GM21367 (cell line): Measurements from ENCODE around the gene AHDC1.

ENCODE experiments used
- ATAC-seq: cut with Tn5 transposase; IDR thresholded peaks from one replicate; pipeline ENCODE4 v1.9.1; 2021; ENCODE audit not compliant: unreplicated experiment

AHDC1 gene

DNA sequence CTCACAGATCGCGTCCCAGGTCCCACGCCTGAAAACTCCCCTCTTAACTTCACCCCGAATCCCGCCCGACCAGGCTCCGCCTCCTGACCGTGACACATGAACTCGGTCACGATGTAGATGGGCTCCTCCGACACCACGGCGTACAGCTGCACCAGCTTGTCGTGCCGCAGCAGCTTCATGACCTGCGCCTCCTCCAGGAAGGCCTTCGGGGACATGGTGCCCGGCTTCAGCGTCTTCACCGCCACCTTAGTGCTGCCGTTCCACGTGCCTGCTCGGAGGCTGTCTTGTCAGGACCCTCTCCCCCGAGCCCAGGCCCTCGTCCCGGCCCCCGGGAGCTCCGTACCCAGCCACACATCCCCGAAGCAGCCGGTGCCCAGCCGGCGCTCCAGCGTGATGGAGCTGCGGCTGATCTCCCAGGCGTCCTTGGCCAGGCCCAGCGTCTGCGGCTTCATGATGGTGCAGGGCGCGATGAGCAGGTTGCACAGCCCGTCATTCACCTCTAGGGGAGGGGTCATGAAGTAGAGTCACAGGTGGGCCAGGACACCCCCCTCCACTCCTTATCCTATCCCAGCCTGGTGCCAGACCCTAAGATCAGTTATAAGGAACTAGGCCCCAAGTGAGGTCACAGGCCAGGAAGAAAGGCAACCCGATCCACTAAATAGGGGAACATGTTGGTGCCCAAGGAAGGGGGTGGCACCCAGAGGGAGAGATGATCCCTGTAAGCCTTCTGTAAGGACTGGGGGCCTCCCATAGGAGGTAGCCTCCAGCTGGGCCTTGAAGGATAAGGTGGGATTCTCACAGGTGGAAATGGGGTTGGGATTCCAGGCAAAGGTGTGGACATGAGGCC, 11.6 kb upstream of the AHDC1 start:
- ATAC-seq, result no peak

DNA sequence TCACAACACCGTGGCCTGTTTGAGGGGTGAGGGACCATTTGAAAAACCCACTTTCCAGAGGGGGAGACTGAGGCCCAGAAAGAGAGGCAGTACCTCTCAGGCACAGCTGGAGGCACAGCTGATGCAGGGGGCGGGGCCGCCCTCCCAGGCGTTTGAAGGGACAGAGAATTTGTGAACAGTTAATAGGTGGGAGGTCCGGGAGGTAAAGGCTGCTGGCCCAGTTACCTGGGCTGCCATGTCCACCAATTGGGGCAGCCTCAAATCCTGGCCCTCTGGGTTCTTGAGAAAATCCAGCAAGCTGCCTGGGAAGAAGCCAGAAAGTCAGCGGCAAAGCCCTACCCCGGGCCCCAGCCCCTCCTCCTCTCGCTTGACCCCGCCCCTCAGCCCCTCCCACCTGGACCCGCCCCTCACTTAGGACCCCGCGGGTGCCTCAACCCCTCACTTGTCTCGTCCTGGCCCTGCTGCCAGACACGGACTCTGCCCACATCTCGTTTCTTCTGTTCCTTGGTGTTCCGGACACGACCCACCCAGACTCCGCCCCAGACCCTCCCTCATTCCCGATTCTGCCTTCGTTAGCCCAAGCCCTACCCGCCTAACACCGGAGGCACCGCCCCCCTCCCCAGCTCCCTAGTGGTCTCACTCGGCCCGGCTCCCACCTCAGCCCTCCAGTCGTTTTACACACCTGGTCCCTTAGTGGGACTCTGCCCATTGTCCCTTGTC, 10.8 kb upstream of the AHDC1 start:
- ATAC-seq, result no peak

DNA sequence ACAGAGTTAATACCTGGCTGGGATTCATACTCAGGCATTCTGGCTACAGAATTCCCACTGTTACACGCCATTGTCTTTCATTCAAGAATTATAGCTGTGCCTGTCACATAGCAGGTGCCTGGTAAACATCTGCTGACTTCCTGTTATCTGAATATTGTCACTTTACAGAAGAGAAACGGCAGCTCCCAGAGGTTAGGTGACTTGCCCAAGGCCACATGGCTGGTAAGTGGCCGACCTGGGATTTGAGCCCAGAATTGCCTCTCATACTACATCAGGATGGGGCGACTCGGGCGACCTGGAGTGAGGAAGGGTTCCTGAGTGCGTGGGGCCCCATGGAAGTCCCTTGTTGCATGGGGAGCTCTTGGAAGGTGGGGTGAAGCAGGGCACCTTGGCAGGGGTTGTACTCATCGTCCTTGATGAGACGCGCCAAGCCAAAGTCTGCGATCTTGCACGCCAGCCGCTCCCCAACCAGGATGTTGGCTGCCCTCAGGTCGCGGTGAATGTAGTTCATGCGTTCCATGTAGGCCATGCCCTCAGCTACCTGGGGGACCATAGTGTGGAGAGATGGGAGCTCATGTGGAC, 10.2 kb upstream of the AHDC1 start:
- ATAC-seq, result no peak

DNA sequence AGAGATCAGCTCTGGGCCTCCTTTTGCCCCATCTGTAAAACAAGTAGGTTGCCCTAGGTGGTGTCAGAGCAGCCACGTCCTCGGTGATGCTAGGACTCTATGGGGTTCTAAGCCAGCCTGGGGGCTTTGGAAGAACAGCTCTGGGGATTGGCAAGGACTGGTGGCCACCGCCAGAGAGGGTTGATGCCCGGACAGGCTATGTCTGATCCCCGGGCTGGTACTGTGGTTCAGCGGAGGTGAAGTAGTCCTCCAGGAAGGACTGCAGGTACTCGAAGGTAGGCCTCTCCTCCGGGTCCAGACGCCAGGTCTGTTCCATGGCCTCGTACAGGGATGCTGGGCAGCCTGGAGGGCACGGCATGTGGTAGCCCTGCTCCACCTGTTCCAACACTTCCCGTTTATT, 8.8 kb upstream of the AHDC1 start:
- no peak for ATAC-seq

DNA sequence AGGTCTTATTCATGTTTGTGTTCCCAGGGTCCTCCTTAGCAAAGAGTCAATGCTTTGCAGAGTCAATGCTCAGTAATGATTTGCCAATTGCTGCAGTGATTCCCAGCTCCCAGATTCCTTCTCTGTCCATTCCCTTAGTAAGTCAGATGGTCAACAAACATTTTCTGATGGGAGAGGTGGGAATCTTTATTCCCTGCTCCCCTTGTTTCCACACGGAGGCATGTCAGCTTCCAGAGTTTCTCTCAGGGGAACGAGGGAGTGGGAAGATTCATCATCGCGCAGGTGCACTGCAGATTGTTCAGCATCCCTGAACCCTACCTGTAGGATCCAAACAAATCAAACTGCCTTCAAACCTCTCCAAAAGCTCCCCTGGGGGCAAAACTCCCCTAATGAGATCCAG, 7.5 kb upstream of the AHDC1 start:
- no peak for ATAC-seq

DNA sequence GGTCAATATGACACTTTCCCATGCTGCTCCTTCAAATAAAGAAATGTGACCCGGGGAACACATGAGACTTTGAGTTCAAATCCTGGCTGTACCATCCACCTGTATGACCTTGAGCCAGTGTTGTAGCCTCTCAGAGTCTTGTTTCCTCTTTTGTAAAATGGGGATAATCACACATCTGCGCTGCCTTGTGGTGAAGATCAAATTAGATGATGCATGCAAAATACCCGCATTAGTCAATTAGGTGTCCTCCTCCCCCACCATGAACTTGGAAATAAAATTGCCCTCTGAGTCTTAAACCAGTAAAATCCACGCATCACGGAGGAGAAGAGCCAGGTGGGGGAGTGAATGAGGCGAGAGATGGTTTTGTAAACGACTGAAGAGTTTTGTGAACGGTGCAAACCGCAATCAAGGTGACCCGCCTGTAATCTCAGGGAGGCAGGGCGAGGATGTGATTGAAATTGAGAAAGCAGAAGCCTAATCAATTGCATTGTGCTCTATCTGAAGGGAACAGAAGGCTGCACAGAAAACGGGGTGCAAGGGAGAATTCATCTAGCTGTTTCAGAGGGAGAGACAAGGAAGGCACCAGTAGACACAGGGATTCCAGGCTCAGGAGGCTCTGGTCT, 5.8 kb upstream of the AHDC1 start:
- no peak for ATAC-seq

DNA sequence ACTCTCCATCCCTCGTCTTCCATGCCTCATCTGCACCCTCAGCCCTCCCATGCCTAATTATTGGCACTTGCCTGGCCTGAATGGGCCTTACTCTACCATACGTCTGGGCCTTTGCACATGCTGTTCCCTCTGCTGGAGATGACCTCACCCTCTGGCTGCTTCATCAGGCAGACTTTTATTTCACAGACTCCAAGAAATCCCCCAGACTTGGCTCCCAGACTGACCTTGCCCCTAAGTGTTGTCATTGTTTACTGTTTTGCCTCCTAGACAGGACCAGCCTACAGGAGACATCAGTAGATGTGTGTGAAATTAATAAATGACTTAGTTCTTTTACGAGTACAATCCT, 5.2 kb upstream of the AHDC1 start:
- no peak for ATAC-seq

DNA sequence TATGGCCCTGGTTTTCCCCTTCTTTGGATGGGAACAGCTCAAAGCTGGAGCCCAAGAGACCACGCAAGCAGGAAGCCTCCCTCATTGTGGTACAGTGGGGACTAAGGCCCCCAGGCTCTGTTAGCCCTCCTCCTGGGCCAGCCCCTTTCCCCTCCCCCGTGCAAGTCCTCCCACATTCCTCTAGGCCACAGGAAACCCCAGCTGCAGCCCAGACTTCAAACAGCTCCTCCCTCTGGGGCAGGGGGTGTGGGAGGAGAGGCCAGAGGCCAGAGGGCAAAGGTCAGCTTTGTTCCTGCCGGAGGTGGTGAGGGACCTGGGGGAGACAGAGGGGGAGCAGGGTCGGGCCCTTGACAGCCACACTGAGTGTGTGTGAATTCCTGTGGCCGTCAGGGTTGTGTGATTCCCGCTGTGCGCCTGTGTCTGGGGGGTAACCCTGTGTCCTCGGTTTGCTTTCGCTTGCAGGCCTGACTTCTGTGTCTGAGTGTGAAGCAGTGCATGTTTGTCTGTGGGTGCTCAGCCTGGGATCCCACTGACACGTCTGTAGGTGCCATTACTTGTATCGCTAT, 3.4 kb upstream of the AHDC1 start:
- ATAC-seq, result no peak

DNA sequence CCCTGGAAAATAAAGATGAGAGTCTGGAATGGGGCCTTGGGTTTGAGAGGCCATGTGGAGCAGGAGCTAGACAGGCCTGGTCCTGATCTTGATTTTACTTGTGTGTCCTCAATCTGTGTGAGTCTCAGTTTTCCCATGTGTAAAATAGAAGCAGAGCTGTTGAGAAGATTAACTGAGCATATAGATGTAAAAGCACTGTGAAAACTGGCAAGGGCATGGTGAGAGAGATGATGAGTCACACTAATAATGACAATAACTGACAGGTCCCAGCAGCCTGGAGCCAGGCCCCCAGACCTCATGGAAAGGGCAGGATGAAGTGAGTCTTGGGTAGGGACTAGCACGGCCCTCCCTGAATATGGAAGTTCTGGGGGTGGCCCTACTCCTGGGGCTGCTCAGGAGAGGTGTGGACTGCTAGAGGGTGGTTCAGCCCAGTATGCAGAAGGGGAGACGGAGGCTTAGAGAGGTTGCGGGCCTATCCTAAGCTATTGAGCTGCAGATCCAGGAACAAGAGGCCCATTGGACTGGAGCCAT, 2.8 kb upstream of the AHDC1 start:
- no peak for ATAC-seq

DNA sequence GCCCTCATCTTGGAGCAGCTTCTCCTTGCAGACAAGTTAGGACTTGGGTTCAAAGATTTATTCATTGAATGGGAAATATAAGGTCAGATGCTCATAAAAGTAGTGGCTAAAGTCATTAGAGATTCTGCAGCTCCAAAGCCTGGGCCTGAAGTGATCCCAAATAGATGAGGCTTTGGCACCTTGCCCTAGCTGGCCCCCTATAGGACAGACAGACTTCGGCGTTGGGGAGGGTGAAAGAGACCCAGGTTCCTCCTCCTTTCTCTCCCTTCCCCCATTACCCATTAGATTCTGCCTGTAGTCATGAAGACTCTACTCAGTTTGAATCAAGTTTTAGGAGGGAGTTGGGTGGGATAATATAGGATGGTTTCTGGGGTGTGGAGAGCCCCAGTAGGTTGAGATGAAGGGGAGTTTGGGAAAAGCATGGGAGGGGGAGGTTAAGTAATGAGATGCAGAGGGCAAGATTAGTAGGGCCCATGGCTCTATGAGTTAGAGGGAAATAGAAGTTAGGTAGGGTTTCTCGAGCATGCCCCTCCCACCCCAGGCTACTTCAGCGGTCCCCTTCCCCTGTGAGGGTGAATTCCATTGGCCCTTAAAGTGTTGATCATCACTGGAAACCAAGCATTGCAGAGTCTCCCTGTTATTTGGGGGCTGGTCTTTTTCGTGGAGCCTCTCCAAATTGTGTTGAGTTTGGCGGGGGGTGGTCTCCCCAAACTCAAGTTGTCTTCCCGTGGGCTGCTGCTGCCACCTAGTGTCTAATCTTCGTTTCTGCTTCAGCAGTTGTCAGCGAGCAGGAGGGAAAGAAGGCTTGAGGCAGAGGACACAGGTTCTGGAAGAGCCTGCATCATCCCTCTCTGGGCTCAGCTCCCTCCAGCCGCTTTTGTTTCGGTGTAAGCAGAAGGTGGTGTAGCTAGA, 2.1 kb upstream of the AHDC1 start:
- ATAC-seq, result no peak

DNA sequence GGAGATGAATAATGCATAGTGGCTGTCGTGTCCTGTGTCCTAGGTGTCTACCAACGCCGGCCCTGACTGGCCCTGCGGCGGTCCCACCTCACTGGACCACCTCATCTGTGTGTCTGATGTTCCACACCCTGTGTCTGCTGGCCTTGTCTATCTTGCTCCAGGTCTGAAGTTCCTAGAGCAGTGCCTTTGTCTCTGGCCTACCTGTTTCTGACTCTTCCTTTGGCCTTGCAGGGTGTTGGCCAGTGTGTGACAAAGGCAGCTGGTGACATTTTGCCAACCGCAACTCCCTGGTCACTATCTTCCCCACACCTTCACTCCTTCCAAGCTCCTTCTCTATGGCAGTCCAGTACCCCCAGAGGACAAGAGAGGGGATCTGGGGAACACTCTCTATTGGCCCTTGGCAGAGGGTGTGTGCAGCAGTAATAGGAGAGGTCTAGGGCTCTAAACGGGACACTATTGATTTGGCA, 1.4 kb upstream of the AHDC1 start:
- ATAC-seq, result no peak

DNA sequence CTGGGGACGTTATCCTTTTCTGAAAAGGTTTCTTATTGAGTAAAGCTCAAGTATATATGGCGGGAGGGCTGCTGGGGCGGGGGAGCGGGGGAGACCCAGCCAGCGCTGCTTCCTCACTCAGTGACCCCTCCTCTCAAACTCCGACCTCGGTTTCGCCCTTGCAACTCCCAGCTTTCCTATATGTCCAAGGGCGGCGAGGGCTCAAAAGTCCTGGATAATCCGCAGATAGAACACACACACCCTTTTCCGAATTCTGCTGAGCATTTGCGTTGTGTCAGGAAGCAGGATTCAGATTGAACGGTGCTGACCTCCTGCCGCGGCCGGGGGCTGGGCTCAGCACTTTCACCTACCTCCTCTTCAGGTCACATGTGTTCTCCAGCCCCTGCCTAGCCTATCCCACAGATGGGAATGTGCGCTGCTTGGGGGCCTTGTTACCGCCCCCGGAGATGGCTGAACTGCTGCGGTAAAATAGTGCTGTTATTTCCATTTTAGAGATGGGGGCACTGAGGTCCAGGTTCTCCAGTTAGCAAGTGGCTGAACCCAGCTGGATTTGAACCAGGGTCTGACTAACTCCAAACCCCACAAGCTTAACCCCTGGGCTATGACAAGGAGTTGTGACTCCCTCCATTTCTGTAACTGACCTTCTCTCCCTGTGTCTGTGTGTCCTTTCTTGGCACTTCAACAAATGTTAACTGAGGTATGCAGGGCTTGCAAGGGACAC, 795 bp upstream of the AHDC1 start:
- ATAC-seq, result no peak

DNA sequence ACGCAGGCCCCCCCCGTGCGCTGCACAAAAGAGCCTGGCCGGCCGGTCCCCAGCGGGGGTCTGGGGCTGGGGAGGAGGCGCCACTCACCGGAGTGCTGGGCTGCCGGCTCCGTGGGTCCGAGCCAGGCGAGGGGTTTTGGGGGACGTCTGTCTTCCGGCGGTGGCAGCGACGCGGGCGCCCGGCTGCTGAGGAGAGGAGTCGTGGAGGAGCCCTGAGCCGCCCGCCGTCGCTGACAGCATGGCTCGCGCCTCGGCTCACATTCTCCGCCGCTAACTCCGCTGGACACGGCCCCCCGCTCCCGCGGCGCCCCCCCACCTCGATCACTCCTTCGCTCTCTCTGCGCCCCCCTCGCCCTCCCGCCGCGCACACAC, 649 bp downstream of the AHDC1 start:
- ATAC-seq, result no peak

DNA sequence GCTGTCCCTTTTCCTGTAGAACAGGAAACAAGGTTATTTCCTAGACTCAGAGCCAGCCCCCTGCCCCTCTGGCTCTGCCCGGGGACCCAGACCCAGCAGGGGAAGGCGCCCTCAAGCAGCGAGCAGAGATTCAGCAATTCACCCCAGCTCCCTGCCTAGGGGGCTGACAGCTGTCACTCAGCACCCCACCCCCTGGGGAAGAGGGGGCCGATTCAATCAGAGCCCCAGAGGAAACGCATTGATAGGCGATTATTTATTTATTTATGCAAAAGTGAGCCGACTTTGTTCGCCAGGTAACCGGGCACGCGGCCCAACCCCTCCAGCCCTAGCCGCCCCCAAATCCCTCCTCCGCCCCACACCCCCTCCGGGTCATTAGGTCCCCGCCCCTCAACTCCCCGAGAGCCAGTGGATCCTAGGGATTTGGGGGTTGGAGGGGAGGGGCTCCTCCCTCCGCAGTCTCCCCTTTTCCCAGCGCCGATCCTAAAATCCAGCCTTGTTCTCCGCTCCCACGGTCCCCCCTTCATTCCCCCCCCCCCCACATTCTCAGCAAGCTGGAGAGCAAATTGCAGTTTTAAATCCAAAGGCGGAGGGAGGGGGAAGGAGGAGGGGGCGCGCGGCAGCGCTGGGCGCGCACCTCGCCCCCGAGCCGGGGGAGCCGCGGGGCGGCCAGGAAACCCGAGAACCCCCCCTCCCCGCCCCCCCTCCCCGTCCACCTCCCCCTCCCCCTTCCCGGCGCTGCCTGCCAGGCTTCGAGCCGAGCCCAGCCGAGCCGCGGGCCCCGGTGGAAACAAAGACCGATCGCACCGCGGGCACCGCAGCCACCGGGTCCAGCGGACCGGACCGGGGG, 1.3 kb downstream of the AHDC1 start:
- ATAC-seq, result no peak

DNA sequence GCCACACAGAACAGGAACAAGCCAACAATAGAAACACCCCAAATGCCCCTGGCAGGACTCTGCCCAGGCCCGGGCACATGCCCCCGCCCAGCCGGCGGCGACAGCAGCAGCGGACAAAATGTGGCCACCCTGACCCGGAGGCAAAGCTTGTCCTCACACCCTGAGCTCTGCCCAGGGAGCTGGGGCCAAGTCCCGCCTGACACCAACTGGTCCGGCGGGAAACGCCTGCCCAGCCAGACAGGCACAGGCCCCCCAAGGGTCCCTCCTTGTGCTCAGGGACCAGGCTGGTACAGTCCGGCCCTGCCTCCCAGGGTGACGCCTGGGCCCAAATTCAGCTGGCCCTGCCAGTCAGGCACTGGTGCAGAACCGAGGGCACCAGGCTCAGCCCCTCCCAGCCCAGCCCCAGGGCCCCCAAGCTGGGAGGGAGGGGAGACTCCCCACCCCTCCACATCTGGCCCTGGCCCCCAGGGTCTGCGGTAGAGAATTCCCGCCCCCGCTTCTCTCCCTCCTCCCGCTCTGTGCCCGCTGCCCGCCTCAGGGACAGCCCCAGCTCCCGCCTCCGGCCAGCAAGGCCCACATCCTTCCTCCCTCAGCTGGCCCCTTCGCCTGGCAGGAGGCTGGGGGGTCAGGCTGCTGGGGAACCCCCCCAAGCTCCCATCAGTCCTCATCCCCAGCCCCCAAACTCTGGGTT, 2.0 kb downstream of the AHDC1 start:
- ATAC-seq, result no peak

DNA sequence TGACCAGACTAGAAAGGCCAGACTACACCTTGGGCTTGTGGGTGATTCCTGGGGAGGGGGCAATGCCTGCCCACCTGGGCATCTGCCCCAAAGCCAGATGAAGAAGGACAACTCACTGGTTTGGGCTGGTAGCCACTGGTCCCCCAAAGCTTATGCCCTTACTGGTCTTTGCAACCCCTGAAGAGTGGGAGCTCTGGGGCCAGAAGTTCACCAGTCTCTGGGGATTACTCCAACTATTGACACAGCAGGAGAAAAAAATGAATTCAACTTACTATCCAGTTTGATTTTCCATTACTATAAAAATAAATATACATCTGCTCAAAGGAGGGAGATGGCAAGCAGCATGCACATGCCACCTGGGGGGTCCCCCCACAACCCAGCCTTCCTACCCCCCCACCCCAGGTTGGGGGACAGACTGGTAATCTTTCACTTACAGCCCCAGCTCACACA, 2.6 kb downstream of the AHDC1 start:
- no peak for ATAC-seq

DNA sequence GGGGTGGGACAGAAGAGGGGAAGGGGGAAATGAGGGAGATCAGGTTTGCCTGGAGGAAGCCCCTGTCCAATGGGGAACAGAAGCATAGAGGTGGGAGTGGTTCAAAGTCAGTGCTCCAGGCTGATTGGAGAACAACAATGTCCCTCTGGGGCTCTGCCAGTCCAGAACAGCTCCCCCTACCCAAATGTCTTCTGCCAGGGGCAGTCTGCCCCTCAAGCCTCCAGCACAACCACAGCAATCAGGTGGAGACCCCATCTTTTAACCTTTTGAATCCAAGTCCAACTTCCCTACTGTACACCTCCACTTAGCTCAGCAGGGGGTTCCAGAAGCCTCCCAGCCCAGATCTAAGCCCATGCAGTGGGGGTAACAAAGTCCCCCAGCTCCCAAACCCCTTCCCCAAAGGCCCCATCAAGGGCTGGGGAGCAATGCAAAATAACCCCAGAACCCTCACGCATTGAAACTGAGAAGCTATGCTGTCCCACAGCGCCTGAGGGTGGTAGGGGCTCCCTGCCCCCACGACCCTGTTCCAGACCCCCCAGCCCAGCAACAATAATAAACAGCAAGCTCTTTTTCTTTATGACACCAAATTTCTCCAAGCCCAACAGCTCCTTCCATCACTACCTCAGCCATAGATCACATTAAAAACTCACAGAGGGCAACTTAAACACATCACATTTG, 3.3 kb downstream of the AHDC1 start:
- no peak for ATAC-seq
